Measurements from ENCODE around the gene ZNF185.

ZNF185 gene

DNA sequence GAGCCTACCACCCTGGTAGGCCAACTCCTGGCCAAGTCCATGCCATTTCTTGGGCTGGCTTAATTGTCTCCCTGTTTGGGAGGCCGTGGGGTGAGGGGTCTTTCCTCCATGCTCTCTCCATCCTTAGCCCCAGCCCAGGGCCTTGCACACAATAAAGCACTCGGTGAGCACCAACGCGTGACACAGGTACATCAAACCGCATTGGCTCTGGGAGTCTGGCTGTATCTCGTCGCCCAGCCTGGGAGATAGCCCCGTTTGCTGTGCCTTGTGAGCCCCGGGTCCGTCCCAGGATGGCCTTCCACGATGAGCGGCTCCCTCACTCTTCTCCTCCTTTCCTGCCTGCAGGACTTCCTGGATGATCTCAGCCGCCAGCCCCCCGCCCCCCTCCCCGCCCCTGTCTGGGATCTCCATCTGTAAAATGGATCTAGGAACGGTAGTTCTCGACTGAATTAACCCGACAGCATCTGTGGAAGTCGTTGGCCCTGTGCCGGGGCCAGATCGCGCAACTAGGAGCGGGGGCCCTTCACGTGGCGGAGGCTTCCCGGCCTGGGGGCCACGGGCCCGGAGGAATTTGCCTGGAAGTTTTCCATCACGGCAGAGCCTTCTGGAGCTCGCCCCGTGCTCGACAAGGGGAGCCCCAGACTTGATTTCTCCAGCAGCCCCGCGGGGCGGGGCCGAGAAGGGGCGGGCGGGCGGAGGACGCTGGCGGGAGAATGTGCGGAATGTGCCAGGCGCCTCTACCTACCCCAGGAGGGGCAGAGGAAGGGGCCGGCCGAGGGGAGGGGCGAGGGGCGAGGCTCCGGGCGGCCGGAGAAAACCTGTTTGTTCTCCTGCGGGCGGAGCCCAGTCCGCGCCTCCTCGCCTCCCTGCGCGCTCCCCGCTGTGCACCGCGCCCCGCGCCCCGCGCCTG lies at the start of gene ZNF185:
ZNF185 (plus strand) TSS at position 846 of the 910 bp plus-strand sequence. CDS start 16,423 bp downstream, outside the sequence.
- DNase-seq = peak; percentile 3

DNA sequence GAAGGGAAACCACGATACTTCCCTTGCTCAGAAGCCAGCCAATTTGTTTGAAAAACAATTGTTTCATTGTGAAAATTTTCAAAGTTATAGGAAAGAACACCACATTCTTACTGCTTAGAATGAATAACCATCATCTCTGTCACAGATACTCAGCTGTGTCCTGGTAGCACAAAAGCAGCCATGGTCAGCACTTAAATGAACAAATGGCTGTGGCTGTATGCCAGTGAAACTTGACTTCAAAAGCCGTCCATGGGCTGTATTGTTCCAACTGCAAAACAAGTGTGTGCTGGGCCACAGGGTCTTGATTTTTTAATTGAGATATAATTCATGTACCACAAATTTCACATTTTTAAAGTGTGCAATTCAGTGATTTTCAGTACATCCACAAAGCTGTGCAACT lies 47.4 kb upstream of the ZNF185 start:
- no peak for DNase-seq

DNA sequence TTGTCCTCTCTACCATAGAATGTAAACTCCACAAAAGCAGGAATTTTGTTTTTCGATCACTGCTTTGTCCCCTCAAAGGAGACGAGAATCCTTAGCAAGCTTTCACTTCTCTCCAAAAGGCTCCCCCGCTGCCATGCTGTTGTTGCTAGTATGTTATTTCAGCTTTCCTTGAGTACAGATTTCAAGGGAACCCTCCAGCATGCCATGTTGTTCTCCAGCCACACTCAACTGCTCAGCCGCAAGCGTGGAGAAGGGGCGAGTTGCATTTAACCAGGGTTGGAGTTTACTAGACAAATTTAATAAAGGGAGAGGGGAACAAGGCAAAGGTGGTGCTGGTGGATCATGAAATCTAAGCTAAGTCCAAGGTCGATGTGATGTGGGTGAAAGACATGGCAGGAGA lies 43.9 kb upstream of the ZNF185 start:
- DNase-seq = no peak

DNA sequence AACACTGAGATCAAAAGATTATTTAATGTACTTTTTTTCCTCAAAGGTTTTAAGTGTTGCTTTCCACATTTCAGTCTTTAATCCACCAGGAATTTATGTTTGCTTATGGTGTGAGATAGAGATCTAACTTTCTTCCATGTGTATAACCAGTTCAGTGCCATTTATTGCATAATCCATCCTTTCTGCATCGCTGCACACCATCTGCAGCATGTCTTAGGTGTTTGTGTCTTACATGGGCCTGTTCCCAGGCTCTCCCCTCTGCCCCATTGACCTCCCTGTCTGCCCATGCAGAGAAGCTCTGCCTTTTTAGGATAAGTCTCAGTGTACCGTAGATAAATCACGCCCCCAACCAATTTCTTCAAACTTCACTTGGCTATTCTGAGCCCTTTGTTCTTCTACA lies 36.8 kb upstream of the ZNF185 start:
- no peak for DNase-seq

DNA sequence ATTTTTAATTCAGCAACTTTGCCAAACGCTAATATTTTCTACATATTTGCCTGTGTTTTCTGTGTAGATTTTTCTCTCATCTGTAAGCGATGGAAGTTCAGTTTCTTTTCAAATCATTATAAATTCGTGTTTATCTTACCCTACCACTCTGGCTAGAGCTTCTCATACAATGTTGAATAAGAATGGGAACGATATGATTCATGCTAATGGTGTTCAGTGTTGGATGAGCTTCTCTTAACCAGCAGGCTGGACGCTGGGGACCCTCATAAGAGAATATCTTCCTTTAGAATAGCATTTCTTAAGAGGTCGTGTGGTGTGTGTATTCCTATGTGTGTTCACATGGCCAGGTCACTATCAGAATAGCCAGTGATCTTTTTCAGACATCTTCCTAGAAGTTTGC lies 36.0 kb upstream of the ZNF185 start:
- DNase-seq = no peak

DNA sequence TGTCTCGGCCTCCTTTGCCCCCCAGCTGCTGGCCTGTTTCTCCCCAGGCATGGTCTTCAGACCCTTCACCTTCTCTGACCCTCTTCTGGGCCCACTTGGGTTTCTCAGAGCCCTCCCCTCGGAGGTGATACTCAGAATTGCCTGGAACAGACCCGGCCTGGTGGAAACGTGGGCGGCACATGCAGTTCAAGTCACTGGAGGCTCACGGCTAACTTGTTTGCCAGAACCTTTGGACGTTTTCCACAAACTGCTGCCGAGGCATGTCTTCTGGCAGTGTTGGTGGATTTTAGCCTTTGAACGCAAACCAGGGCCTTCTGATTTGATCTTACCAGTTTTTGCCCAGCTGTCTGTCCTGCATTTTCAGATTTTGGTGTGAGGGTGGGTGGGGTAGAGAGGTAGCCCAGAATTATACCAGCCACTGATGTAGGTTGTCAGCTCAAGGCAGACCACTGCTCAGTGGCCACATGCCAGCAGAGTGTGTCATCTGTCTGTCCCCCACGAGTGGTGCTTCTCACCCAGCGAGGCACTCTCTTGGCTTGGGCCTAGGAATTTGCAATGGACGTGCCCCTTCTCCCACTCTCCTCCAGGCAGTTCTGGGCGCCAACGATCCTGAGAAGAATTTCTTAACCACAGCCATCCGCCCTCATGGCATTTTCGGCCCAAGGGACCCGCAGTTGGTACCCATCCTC lies 32.5 kb upstream of the ZNF185 start:
- DNase-seq = no peak

DNA sequence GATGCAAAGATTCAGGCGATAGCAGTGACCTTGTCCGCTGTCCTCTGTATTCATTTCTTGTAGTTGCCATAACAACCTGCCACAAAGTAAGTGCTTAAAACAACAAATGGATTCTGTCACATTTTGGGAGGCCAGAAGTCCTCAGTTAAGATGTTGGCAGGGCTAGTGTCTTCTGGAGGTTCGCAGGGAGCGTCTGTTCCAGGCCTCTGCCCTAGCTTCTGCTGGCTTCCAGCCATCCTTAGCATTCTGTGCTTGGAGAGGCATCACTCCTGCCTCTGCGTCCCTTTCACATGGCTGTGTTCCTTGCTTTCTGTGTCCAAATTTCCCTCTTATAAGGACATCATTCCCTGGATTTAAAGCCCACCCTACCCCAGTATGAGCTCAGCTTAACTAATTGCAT lies 31.5 kb upstream of the ZNF185 start:
- DNase-seq = no peak

DNA sequence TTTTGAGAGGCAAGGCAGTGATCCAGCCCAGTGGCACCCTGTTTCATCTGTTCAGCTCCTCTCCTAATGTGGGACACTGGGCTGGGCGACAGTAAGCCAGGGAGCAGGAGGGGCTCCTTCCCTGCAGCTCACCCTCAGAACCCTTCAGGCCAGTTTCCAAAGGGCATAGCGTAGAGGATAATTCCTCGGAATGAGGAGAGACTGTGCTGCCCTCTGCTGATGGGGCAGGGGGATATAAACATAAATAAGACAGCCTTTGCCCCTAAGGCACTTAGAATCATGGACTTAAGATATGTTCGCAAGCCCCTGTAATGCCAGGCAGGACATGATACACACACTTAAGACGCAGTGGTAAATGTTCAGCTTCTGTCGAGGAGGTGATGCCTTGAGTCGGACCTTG lies 27.9 kb upstream of the ZNF185 start:
- DNase-seq = no peak

DNA sequence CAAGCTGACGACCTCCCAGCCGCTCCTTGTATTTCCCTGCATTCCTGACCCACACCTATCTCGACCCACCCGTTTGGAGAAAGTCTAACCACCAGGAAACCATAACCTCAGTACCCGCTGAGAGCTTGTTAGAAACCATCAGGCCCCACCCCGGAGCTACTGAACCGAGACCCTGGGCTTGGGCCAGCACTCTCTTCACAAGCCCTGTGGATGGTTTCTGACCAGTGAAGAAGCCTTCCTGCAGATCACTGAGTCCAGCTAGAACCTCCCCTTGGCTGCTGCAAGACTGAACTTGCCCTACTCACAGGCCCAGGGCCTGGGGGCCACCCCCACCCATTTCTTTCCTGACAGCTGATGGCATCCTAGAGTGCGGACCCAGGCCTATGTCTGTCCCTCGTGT lies 26.6 kb upstream of the ZNF185 start:
- no peak for DNase-seq

DNA sequence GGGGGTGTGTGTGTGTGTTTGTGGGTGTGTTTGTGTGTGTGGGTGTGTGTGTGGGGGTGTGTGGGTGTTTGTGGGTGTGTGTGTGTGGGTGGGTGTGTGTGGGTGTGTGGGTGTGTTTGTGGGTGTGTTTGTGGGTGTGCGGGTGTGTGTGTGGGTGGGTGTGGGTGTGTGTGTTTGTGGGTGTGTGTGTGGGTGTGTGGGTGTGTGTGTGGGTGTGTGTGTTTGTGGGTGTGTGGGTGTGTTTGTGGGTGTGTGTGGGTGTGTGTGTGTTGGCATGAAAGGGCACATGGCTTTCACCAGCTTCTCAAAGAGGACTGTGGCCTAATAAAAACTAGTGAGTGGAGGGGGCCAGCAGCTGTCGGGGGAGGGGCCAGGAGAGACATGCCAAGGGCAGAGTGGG lies 25.3 kb upstream of the ZNF185 start:
- no peak for DNase-seq

DNA sequence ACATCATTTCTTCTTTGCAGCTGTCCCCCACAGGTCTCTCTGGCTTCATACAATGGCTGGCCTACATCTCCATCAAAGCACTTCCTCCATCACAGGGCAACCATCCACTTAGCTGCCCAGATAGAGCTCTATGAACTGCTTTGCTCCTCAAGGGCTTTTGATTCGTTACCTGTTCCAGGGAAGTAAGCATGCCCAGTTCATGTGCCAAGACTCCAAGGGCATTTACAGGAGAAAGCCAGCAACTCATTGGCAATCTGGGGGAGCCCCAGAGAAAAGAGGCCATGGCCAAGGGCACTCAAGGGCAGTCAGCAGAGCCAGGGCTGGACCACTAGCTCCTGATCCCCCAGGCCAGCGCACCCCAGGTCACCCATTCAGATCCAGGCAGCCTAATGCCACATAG lies 24.5 kb upstream of the ZNF185 start:
- DNase-seq = no peak

DNA sequence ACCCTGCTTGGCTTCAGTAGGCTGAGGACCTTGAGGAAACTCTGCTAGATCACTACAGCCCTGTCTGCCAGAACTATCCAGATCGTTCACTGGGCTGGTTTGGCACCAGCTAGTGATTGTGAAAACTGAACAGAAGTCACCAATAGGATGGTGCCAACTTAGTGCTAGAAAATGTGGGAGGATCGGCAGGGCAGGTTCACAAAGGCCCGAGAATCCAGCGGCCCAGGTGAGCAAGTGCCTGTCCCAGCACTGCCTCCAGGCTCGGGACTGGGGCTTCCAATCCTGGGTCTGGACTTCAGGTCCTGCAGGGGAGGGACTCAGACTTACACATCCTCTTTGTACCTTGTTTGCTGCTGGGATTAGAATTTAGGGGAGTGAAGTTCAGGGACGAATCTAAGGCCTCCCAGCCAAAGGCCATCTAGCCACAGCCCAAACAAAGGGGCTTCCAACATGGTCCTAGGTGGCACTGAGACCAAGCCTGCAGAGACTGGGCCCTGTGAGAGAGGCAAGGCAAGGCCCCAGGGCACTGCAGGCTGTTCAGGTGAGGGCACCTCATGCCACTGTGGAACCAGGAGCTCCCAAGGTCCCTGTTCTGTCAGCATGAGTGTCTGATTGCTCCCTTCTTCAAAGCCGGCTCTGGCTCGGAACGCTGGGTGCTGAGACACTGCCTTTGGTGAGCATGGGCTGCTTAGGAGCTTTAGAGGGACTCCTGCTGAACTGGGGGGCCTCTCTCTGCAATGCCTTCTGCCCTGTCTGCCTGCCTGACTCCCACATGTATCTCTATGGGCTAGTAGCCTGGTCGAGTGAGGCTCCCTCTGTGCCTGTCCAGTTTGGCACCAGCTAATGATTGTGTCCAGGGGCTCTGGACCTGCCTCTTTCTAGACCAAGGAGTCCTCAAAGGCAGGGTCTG lies 20.7 kb upstream of the ZNF185 start:
- DNase-seq = no peak

DNA sequence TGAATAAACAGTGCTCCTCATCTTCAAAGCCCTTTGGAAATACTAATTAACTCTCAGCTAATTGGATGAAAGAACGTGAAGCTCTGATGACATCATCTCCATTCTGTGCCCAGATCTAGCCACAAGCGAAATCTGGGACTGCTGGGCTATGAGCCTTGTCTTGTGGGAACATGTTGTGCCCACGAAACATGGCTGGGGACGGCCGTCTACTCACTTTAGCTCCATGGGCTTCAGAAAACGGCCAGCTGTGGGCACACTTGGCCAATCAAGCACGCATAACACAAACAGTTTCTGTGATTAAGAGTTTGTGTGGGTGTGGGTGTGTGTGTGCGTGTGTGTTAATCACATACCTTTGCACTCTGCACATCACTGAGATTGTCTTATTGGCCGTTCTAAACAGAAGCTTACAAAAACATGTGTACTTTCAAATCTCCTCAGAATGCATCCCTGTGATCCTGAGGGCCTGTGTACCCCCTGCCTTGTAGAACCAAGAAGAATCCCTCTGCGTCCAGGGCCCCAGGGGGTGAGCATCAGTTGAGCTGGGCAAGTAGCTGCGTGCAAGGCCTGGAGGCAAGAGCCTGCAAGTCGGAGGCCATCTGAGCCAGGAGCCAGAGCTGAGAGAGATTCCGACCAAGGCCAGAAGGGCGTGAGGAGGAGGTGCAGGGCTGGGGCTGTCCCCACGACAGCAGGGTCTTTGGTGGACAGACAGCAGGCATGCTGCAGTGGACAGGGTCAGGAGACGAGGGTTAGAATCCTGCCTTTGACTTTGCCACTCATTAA lies 18.7 kb upstream of the ZNF185 start:
- DNase-seq = no peak

DNA sequence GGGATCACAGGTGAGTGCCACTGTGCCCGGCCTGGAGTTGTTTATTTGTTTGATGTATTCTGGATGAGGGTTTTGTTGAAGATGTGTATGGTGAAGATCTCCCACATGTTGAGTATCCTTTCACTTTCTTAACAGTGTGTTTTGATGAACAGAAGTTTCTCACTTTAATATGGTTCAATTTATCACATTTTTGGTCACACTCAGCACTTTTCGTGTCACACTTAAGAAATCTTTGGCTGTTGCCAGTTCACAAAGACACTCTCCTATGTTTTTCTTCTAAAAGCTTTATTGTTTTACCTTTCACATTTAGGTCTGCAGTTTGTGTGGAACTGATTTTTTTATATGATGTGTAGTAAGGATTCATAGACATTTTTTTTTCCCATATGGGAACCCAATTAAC lies 16.6 kb upstream of the ZNF185 start:
- DNase-seq = no peak

DNA sequence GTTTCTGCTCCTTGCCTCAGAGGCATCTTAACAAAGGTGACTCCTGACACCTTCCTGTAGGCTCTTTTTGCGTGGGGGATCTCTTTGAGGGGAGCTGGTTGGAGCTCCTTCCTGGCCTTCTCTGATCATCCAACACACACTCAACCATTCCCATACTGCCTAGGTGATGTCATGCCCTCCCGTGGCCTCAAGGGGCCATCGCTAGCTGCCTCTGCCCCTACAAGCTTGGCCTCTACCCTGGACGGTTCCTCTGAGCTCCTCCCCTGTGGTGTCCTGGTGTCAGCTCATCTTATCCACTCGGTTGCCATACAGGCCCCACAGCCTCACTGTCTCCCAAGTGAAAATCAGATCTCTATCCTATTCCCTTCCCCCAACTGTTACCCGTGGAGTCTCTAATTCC lies 13.7 kb upstream of the ZNF185 start:
- DNase-seq = no peak

DNA sequence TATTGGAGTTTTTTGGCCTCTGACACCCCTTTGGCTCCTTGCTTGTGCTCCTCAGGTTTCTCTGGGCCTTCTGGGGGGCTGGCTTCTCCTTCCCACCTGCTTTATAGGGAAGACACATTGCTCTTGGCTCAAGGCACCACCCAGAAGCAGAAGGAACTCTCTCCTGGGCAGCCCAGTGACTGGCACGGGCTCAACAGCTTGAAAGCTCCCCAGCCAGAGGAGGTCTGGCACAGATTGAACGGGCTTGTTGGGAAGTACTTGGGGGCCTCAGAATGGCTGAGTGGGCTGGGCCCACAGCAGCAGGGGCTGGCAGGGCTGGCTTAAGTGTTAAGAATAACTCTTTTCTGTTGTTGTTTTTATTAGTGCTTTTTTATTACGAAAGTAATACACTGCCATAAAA lies 11.2 kb upstream of the ZNF185 start:
- DNase-seq = no peak

DNA sequence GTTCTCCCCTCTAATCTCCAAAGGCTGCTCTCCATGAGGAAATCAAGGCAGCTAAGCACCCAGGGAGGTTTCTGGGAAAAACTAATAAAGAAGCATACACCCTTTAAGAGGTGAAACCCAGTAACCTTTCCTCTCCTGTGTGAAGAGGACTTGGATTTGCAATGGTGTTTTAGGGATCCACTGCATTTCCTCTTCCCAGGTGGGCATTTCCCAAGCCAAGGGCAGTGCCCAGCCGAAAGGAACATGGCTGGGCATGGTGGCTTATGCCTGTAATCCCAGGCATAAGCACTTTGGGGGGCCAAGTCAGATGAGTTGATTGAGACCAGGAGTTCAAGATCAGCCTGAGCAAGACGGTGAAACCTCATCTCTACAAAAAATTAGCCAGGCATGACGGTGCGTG lies 5.4 kb upstream of the ZNF185 start:
- DNase-seq = no peak

DNA sequence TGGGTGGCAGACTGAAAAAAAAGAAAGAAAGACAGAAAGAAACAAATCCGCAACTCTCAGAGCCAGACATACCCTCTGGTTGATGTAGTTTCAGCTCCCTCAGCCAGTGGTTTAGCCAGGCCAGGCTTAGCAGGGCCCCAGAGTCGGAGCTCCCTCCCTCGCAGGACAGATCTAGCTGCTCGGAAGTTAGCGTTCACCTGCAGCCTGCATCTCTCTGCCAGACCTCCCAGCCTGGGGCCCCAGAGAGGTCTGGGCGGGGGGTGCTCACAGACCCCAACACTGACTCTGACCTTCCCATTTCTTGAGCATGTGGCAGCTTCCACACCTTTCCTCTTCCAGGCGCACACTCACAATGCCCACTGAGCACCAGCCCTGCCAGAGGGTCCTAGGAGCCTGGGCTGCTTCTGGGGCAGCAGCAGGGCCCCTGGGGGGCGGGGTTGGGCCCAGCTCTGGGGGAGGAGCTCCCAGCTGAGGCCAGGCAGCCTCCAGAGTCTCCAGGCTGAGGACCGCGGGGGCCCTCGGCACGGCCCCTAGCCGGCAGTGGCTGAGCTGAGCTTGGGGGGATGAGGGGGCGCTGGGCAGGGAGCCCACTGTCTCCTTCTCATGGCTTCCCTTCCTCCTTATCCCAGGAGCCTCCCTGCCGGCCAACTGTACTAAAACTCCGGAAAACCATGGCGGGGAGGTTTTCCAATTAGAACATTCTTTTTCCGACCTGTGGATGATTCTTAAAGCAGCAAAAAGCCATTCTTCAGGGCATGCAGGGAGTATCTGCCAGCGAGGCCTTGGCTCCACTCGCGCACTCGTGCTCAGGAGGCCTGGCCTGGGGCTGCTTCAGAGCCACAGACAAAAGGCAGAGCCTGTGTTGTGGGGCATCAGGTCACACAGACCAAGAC lies 4.6 kb upstream of the ZNF185 start:
- DNase-seq = no peak

DNA sequence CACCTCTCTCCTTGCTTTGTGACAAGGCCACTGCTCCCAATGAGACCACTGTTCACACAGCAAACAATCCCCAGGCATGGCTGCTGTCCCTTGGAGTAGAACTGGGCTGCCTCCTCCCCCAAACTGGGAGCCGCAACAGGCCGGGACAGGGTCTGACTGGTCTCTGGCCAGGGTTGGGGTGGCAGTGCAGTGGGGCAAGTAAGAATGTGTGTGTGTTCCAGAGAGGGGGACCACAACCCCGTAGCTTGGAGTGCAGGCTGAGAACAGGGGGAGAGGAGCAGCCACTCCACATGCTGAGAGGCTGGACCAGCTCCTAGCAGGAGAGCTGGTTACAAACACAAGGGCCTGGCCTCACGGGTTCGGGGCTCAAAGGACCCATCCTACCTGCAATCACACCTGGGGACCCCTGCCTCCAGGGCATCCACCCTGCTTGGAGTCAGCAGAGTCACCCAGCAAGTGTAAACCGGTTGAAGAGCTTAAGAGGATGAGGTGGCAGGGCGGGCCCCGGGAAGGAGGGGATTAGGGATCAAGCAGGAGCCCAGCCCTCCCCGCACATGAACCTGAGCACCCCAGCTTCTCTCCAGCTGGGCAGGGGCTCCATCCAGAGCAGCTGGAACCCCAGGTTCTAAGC lies 3.8 kb upstream of the ZNF185 start:
- DNase-seq = no peak

DNA sequence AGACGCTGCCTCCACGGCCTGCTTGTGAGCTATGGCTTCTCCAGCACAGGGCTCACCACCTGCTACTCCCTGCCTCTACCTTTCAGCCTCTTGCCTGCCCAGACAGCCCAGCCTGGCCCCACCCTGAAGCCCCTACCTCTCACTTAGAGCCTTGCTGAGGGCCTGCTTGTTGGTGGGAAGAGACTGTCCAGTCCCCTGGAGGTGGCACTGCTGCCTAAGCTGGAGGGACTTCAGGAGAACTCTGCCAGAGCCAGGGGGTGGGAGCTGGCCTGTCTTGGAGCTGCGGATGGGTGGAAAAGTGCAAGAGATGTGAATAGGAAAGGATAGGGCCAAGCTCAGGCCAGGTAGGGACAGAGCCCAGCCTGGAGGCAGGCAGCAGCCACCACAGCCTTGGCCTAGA lies 2.7 kb upstream of the ZNF185 start:
- DNase-seq = no peak

Measured in stimulated activated CD4-positive, alpha-beta T cell treated with anti-CD3 and anti-CD28 coated beads, Interleukin-4, amount 100 ng/mL, for 1 hour (primary cell).